Uterus (tissue), 2 donors: ENCODE data around the gene LRRC28.

Experiments used
- CTCF ChIP-seq, 4 experiments: fragments of 200-600 bp in 2 of 4; fragments of 450-650 bp in 2 of 4; sonication (generic) in 2 of 4; IDR thresholded peaks; one replicate each; pipeline ENCODE4 v1.5.1; 2016 to 2019; ENCODE audit warnings: antibody characterized with exemption in 4 of 4, mild to moderate bottlenecking in 2 of 4, moderate library complexity in 1 of 4
- POLR2A ChIP-seq, 2 donors: fragments of 450-650 bp; IDR thresholded peaks; one replicate each; pipeline ENCODE4 v1.6.1; 2016; ENCODE audit warnings: antibody characterized with exemption in 2 of 2, mild to moderate bottlenecking in 1 of 2, moderate library complexity in 1 of 2

GRCh38 chr15:99427210-99427609 lies 175.9 kb downstream of the LRRC28 start:
- TF ChIP-seq POLR2A (IDR thresholded peaks at IDR 0.05) (no peak), CTCF (IDR thresholded peaks at IDR 0.05) (no peak)
